GM23338 (cell line): ENCODE measurements around the gene CIROP. TPM values are rescaled to one million over a fixed set of nuclear protein-coding genes. Genes with fewer than 3 reads are reported as not detected.

Experiments
- ATAC-seq: fragments of 200-7000 bp; cut with Tn5 transposase; 3 replicates; pipeline ENCODE4 v1.9.1; 2020
- DNase-seq: peaks from one replicate; pipeline ENCODE4 v3.0.0-alpha.2; 2015; ENCODE audit warnings: low spot score
- H2AFZ ChIP-seq: fragments of 200-600 bp; sonication (generic); 2 replicates; pipeline ENCODE4 v1.8.0; 2016; ENCODE audit warnings: antibody characterized with exemption, mild to moderate bottlenecking, moderate library complexity
- H3F3A ChIP-seq: fragments of 200-600 bp; sonication (generic); replicated peaks from 2 replicates; pipeline ENCODE4 v1.8.0; 2017; ENCODE audit warnings: antibody characterized with exemption, mixed run types, low read depth
- H3K27ac ChIP-seq: fragments of 200-600 bp; sonication (generic); 2 replicates; pipeline ENCODE4 v1.6.1; 2016; ENCODE audit warnings: low read depth
- H3K27me3 ChIP-seq: fragments of 200-600 bp; sonication (generic); 2 replicates; pipeline ENCODE4 v1.8.0; 2016; ENCODE audit warnings: mild to moderate bottlenecking, mixed run types, moderate library complexity; ENCODE audit not compliant: insufficient read depth
- H3K36me3 ChIP-seq: fragments of 200-600 bp; sonication (generic); 2 replicates; pipeline ENCODE4 v1.8.0; 2016; ENCODE audit warnings: mild to moderate bottlenecking; ENCODE audit not compliant: insufficient read depth
- H3K4me1 ChIP-seq: fragments of 200-600 bp; sonication (generic); 2 replicates; pipeline ENCODE4 v1.8.0; 2016; ENCODE audit warnings: mild to moderate bottlenecking, moderate library complexity; ENCODE audit not compliant: insufficient read depth
- H3K4me2 ChIP-seq: fragments of 200-600 bp; sonication (generic); 2 replicates; pipeline ENCODE4 v1.7.1; 2017; ENCODE audit warnings: mixed run types
- H3K4me3 ChIP-seq: fragments of 200-600 bp; sonication (generic); 2 replicates; pipeline ENCODE4 v1.6.1; 2016; ENCODE audit warnings: mixed run types
- H3K79me2 ChIP-seq: fragments of 200-600 bp; sonication (generic); replicated peaks from 2 replicates; pipeline ENCODE4 v1.8.0; 2017; ENCODE audit warnings: mild to moderate bottlenecking; ENCODE audit not compliant: insufficient read depth
- H3K9me2 ChIP-seq: fragments of 200-600 bp; sonication (generic); 2 replicates; pipeline ENCODE4 v1.8.0; 2017; ENCODE audit not compliant: insufficient read depth
- H4K20me1 ChIP-seq: fragments of 200-600 bp; sonication (generic); replicated peaks from 2 replicates; pipeline ENCODE4 v1.8.0; 2017; ENCODE audit warnings: mild to moderate bottlenecking; ENCODE audit not compliant: insufficient read depth
- H3K27ac Mint-ChIP-seq: 2 replicates; pipeline ENCODE4 v1.8.0; 2020; ENCODE audit warnings: inconsistent platforms, mild to moderate bottlenecking, moderate library complexity, mixed read lengths
- H3K27me3 Mint-ChIP-seq: 3 replicates; pipeline ENCODE4 v1.8.0; 2022; ENCODE audit warnings: low read depth, mild to moderate bottlenecking, moderate library complexity, mixed read lengths, inconsistent platforms; ENCODE audit not compliant: insufficient read depth, poor library complexity
- H3K36me3 Mint-ChIP-seq: 3 replicates; pipeline ENCODE4 v1.8.0; 2021; ENCODE audit warnings: low read depth, mild to moderate bottlenecking, inconsistent platforms, moderate library complexity, mixed read lengths
- H3K4me1 Mint-ChIP-seq: 3 replicates; pipeline ENCODE4 v1.8.0; 2020; ENCODE audit warnings: mild to moderate bottlenecking, inconsistent platforms, mixed read lengths
- H3K4me3 Mint-ChIP-seq: 3 replicates; pipeline ENCODE4 v1.8.0; 2021; ENCODE audit warnings: moderate library complexity, mild to moderate bottlenecking, inconsistent platforms, mixed read lengths
- H3K9me3 Mint-ChIP-seq: 3 replicates; pipeline ENCODE4 v1.8.0; 2020; ENCODE audit warnings: moderate library complexity, mild to moderate bottlenecking, inconsistent platforms, mixed read lengths
- CREB1 ChIP-seq: fragments of 250-450 bp; sonication (Bioruptor Pico); IDR thresholded peaks from 2 replicates; pipeline ENCODE4 v1.5.0; 2020; ENCODE audit warnings: low read depth, mild to moderate bottlenecking, moderate library complexity
- CTCF ChIP-seq, 2 experiments: fragments of 200-600 bp in 1 of 2; sonication (generic) in 1 of 2; conservative IDR thresholded peaks; 2 replicates each; pipeline versions ENCODE4 v1.5.1 to v1.6.1; 2016 to 2017; ENCODE audit warnings: antibody characterized with exemption in 2 of 2, low read depth in 2 of 2, mild to moderate bottlenecking in 2 of 2, moderate library complexity in 1 of 2
- ETS1 ChIP-seq: IDR thresholded peaks from 2 replicates; pipeline ENCODE4 v1.6.1; 2016; ENCODE audit warnings: antibody characterized with exemption
- EZH2phosphoT487 ChIP-seq: fragments of 200-600 bp; sonication (generic); IDR thresholded peaks from one replicate; pipeline ENCODE4 v1.8.1; 2018; ENCODE audit warnings: antibody characterized with exemption; ENCODE audit not compliant: unreplicated experiment
- JUNB ChIP-seq: IDR thresholded peaks from one replicate; pipeline ENCODE4 v1.6.1; 2016; ENCODE audit warnings: antibody characterized with exemption; ENCODE audit not compliant: unreplicated experiment
- POLR2AphosphoS5 ChIP-seq: IDR thresholded peaks from 2 replicates; pipeline ENCODE4 v1.6.1; 2016; ENCODE audit warnings: antibody characterized with exemption, low read depth
- ZNF331 ChIP-seq: fragments of 250-450 bp; sonication (Bioruptor Pico); IDR thresholded peaks from 2 replicates; pipeline ENCODE4 v1.5.0; 2020; ENCODE audit warnings: low read depth, mild to moderate bottlenecking, moderate library complexity
- ZNF462 ChIP-seq: fragments of 250-450 bp; sonication (Bioruptor Pico); IDR thresholded peaks from 2 replicates; pipeline ENCODE4 v1.5.0; 2020; ENCODE audit warnings: mild to moderate bottlenecking, moderate library complexity
- polyA plus RNA-seq: library from polyadenylated mRNA; unstranded; fragments of >200 nt; fragmentation: Nextera tagmentation; extraction: Ambion mirVana; gene quantifications from 2 replicates; pipeline ENCODE4 v1.2.1, GENCODE V29; 2016
- total RNA-seq: library from RNA; depleted of rRNA; stranded (reverse); fragments of >200 nt; shearing (Covaris generic); gene quantifications from 2 replicates; pipeline ENCODE4 v1.2.3, GENCODE V29; 2014

The CIROP gene
- total and polyA plus RNA-seq, 2 experiments from 2014 or later, result not detected

DNA sequence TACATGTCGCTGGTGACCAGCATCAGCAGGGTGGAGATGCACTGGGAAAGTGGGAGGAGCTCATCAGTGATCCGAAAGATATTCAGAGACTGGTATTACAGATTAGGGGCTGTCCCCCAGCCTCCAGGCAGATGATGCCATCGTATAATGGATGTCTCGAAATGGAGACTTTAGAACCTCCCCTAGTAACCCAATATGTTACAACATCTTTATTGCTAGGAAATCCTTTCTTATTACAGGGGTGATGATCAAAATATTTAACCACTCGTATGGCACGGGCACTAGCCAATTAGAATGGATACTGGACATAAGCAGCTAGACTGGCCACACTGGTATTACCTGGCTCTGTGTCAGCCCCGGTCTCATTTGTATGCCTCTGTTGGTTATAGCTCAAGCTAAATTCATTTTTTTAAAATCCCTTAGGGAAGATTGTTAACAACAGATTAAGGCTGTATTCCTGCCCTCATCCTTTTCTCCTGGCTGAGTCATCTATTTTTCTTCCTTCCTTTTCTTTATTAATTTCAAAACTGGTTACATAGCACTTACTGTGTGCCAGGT is 25.0 kb upstream of the CIROP start:
- ATAC-seq, result no peak
- H3K9me3 Mint-ChIP-seq, result no peaks in the 10 kb centered on the region

GRCh38 chr14:23128969-23129758 is 24.4 kb upstream of the CIROP start:
- H3K9me3 Mint-ChIP-seq, result no peaks in the 10 kb centered on the region
- Histone ChIP-seq H3K27me3 (no peaks in the 10 kb centered on the region), H4K20me1 (no peaks in the 10 kb centered on the region; the same call in 1 of the 2 replicates), H3F3A (no peaks in the 10 kb centered on the region), H3K9me2 (no peaks in the 10 kb centered on the region), H2AFZ (no peak overlapping the region), H3K4me3 (no peak overlapping the region), H3K79me2 (no peaks in the 10 kb centered on the region), H3K4me2 (no peak overlapping the region), H3K4me1 (peaks cover 18% of the 10 kb centered on the region), H3K36me3 (peaks cover 9% of the 10 kb centered on the region), H3K27ac (no peak overlapping the region)
- peaks cover 5% of the 10 kb centered on the region for H3K27me3 Mint-ChIP-seq
- ATAC-seq (no peak), DNase-seq (no peak)
- H3K36me3 Mint-ChIP-seq, result peaks cover 54% of the 10 kb centered on the region
- no peak overlapping the region for H3K27ac Mint-ChIP-seq
- TF ChIP-seq ZNF462 (CRISPR knock-in tag), result no peak
- peaks cover 19% of the 10 kb centered on the region for H3K4me1 Mint-ChIP-seq
- H3K4me3 Mint-ChIP-seq, result no peak overlapping the region

More for the DNA sequence above, 25.0 kb upstream of the CIROP start:
- Histone ChIP-seq H3K4me3 (no peak overlapping the region), H3K4me2 (no peak overlapping the region), H3K27ac (no peak overlapping the region), H4K20me1 (no peaks in the 10 kb centered on the region; the same call in 1 of the 2 replicates), H3K36me3 (peaks cover 9% of the 10 kb centered on the region), H3K9me2 (no peaks in the 10 kb centered on the region), H3F3A (no peaks in the 10 kb centered on the region), H2AFZ (no peak overlapping the region), H3K4me1 (peaks cover 13% of the 10 kb centered on the region), H3K79me2 (no peaks in the 10 kb centered on the region), H3K27me3 (no peaks in the 10 kb centered on the region)
- no peak overlapping the region for H3K27ac Mint-ChIP-seq
- peaks cover 14% of the 10 kb centered on the region for H3K4me1 Mint-ChIP-seq
- H3K27me3 Mint-ChIP-seq, result peaks cover 5% of the 10 kb centered on the region
- peaks cover 54% of the 10 kb centered on the region for H3K36me3 Mint-ChIP-seq
- DNase-seq, result no peak
- TF ChIP-seq JUNB (no peak), POLR2AphosphoS5 (no peak), ETS1 (no peak), EZH2phosphoT487 (no peak), CREB1 (no peak), ZNF331 (CRISPR knock-in tag) (no peak), CTCF (conservative IDR thresholded peaks at IDR 0.05; ENCODE audit: low read depth in 2 of 2) (no peak)
- H3K4me3 Mint-ChIP-seq, result no peak overlapping the region
